GM19468 (cell line): ENCODE results near the gene SOSTDC1.
"Not testable (repeated sequence)": the region's sequence is repeated elsewhere in the genome, so short reads cannot be mapped to it uniquely, and the experiment has no call there.

Source experiments
- ATAC-seq: cut with Tn5 transposase; IDR thresholded peaks from one replicate; pipeline ENCODE4 v1.9.1; 2021; ENCODE audit warnings: mild to moderate bottlenecking, moderate library complexity, moderate number of reproducible peaks; ENCODE audit not compliant: unreplicated experiment; ENCODE audit errors: extremely low read depth

The SOSTDC1 gene

GRCh38 chr7:16463949-16464715, 1.4 kb downstream of the SOSTDC1 start:
- no peak for ATAC-seq

GRCh38 chr7:16463520-16463919, 2.0 kb downstream of the SOSTDC1 start:
- ATAC-seq: no peak

- no peak for ATAC-seq
Observed at GRCh38 chr7:16462431-16462889, 3.1 kb downstream of the SOSTDC1 start.

- ATAC-seq: no peak
Observed at GRCh38 chr7:16460789-16461493, 4.6 kb downstream of the SOSTDC1 start.

GRCh38 chr7:16456303-16456702, 9.2 kb downstream of the SOSTDC1 start:
- ATAC-seq: not testable (repeated sequence)

- ATAC-seq: no peak
Observed at GRCh38 chr7:16455591-16455990, 9.9 kb downstream of the SOSTDC1 start.

- ATAC-seq: no peak
Observed at GRCh38 chr7:16450366-16450765, 15.2 kb downstream of the SOSTDC1 start.

- no peak for ATAC-seq
Observed at GRCh38 chr7:16447876-16448275, 17.7 kb downstream of the SOSTDC1 start.

GRCh38 chr7:16446508-16446907, 19.0 kb downstream of the SOSTDC1 start:
- no peak for ATAC-seq

GRCh38 chr7:16443871-16444270, 21.7 kb downstream of the SOSTDC1 start:
- not testable (repeated sequence) for ATAC-seq

GRCh38 chr7:16438988-16439387, 26.6 kb downstream of the SOSTDC1 start:
- ATAC-seq: no peak

GRCh38 chr7:16436306-16436705, 29.2 kb downstream of the SOSTDC1 start:
- no peak for ATAC-seq

GRCh38 chr7:16433568-16434122, 31.9 kb downstream of the SOSTDC1 start:
- ATAC-seq: no peak

- ATAC-seq: no peak
Observed at GRCh38 chr7:16432425-16432731, 33.2 kb downstream of the SOSTDC1 start.

- no peak for ATAC-seq
Observed at GRCh38 chr7:16431646-16432424, 33.7 kb downstream of the SOSTDC1 start.

- ATAC-seq: no peak
Observed at GRCh38 chr7:16430133-16430532, 35.4 kb downstream of the SOSTDC1 start.

- ATAC-seq: no peak
Observed at GRCh38 chr7:16428672-16429071, 36.9 kb downstream of the SOSTDC1 start.

GRCh38 chr7:16428182-16428581, 37.4 kb downstream of the SOSTDC1 start:
- ATAC-seq: no peak

- ATAC-seq: no peak
Observed at GRCh38 chr7:16423761-16424160, 41.8 kb downstream of the SOSTDC1 start.

- no peak for ATAC-seq
Observed at GRCh38 chr7:16422917-16423316, 42.6 kb downstream of the SOSTDC1 start.

- ATAC-seq: no peak
Observed at GRCh38 chr7:16422103-16422435, 43.5 kb downstream of the SOSTDC1 start.
